Ascending aorta (tissue), 2 donors: ENCODE measurements around the gene MS4A10. TPM values are rescaled to one million over a fixed set of nuclear protein-coding genes. Genes with fewer than 3 reads are reported as not detected.

Source experiments
- DNase-seq, 2 donors: peaks; one replicate each; pipeline ENCODE4 v3.0.0-alpha.2; 2019; ENCODE audit warnings: low spot score in 2 of 2
- H3K27ac ChIP-seq, 2 donors: fragments of 200-600 bp; sonication (generic); one replicate each; pipeline ENCODE4 v1.5.1; 2016 to 2017; ENCODE audit warnings: mild to moderate bottlenecking in 1 of 2
- H3K27me3 ChIP-seq: fragments of 200-600 bp; sonication (generic); one replicate; pipeline ENCODE4 v1.5.1; 2017
- H3K36me3 ChIP-seq, 2 donors: fragments of 200-600 bp; sonication (generic); one replicate each; pipeline ENCODE4 v1.5.1; 2016
- H3K4me1 ChIP-seq, 2 donors: fragments of 200-600 bp; sonication (generic); one replicate each; pipeline ENCODE4 v1.5.1; 2016 to 2017; ENCODE audit warnings: mild to moderate bottlenecking in 1 of 2
- H3K4me3 ChIP-seq, 2 donors: fragments of 200-600 bp; sonication (generic); one replicate each; pipeline ENCODE4 v1.5.1; 2016 to 2017; ENCODE audit warnings: mild to moderate bottlenecking in 1 of 2
- H3K9me3 ChIP-seq, 2 donors: fragments of 200-600 bp; sonication (generic); one replicate each; pipeline ENCODE4 v1.5.1; 2016
- intact Hi-C: fragments of 100-400 bp; cut with DNase I; formaldehyde crosslinking; loops from one replicate; pipeline ENCODE4 v1.15.1; 2023
- total RNA-seq: library from RNA; depleted of rRNA; stranded (reverse); fragments of >200 nt; gene quantifications from one replicate; pipeline ENCODE4 v1.1.0, GENCODE V29; 2016
- TF ChIP-seq, protein P1 (sequence below), 3 experiments: fragments of 200-600 bp in 2 of 3; fragments of 450-650 bp in 1 of 3; sonication (generic) in 2 of 3; IDR thresholded peaks; one replicate each; pipeline ENCODE4 v1.5.1; 2016 to 2019; ENCODE audit warnings: antibody characterized with exemption in 3 of 3, mild to moderate bottlenecking in 1 of 3, moderate library complexity in 1 of 3

MS4A10 gene
- total RNA-seq, 1 donor from 2014 or later, result not detected

DNA sequence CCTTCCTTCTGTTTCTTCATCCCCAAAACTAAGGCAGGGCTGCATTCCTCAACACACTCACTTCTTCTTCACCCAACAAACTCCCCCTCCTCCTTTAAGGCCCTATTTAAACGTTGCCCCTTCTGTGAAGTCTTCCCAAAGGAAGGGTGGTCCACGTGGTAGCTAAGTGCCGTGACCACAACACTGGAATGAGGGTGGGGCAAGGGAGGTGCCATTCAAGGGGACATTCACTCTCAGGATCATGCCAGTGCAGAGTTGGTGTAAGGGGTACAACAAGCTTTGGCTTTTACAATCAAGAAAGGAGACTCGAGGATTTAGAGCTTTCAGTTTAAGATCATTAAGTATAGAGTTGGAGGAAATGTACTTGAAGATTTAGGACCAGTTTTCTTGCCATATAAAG is 8.0 kb upstream of the MS4A10 start:
- no peak overlapping the region for H3K27ac ChIP-seq
- DNase-seq, result no peak
- peaks cover 0 to 3% of the 10 kb centered on the region in 2 donors for H3K4me1 ChIP-seq
- no peaks in the 10 kb centered on the region for H3K27me3 ChIP-seq
- H3K4me3 ChIP-seq, result no peak overlapping the region
- intact Hi-C loops, result loop anchor here (5.0 kb wide), 1 partner anchor 120 kb away; no protein-coding TSS in a partner anchor
- H3K9me3 ChIP-seq, result no peaks in the 10 kb centered on the region
- no peaks in the 10 kb centered on the region for H3K36me3 ChIP-seq
- TF ChIP-seq, protein P1, sequence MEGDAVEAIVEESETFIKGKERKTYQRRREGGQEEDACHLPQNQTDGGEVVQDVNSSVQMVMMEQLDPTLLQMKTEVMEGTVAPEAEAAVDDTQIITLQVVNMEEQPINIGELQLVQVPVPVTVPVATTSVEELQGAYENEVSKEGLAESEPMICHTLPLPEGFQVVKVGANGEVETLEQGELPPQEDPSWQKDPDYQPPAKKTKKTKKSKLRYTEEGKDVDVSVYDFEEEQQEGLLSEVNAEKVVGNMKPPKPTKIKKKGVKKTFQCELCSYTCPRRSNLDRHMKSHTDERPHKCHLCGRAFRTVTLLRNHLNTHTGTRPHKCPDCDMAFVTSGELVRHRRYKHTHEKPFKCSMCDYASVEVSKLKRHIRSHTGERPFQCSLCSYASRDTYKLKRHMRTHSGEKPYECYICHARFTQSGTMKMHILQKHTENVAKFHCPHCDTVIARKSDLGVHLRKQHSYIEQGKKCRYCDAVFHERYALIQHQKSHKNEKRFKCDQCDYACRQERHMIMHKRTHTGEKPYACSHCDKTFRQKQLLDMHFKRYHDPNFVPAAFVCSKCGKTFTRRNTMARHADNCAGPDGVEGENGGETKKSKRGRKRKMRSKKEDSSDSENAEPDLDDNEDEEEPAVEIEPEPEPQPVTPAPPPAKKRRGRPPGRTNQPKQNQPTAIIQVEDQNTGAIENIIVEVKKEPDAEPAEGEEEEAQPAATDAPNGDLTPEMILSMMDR (IDR thresholded peaks at IDR 0.05), result no peak

DNA sequence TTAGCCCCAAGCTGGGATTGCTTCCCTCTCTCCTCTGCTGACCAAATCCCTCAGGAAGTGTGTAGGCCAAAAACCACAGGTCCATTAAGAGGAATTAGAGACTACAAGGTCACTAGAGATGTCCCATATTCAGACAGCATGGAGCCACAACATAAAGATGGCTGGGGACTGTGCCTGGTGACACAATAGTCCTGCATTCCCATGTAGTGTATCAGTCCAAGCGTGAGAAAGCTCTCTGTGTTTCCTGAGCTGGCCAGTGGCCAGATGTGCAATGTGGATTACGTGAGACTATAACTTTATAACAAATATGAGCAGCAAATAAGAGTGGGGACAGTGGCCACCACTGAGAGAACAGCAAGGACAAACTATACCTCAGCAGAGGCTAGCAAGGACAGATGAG is 7.6 kb upstream of the MS4A10 start:
- H3K4me3 ChIP-seq, result no peak overlapping the region
- no peaks in the 10 kb centered on the region for H3K36me3 ChIP-seq
- H3K9me3 ChIP-seq, result no peaks in the 10 kb centered on the region
- no peak overlapping the region for H3K27ac ChIP-seq
- TF ChIP-seq, protein P1 (IDR thresholded peaks at IDR 0.05), result no peak
- DNase-seq, result peak in 1 of 2 donors; percentile 71
- no peaks in the 10 kb centered on the region for H3K27me3 ChIP-seq
- intact Hi-C loops, result loop anchor here (5.0 kb wide), 1 partner anchor 120 kb away; no protein-coding TSS in a partner anchor
- peaks cover 0 to 3% of the 10 kb centered on the region in 2 donors for H3K4me1 ChIP-seq

DNA sequence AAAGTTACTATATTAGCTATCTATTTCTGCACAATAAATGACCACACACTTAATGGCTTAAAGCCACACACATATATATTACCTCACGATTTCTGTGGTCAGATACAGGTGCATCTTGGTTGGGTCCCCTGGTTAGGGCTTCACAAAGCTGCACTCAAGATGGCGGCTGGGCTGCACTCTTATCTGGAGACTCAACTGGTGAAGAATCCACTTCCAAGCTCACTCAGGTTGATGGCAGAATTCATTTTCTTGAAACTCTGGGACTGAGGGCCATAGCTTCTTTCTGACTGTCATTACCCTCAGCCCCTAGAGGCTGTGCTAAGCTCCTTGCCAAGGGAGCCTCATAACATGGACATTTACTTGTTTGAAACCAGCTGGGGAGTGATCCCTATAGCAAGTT is 5.1 kb upstream of the MS4A10 start:
- Histone ChIP-seq H3K27me3 (no peaks in the 10 kb centered on the region), H3K36me3 (no peaks in the 10 kb centered on the region), H3K9me3 (no peaks in the 10 kb centered on the region), H3K27ac (no peak overlapping the region), H3K4me1 (peaks cover 0 to 2% of the 10 kb centered on the region in 2 donors), H3K4me3 (no peak overlapping the region)
- TF ChIP-seq, protein P1 (IDR thresholded peaks at IDR 0.05), result no peak
- DNase-seq, result no peak
- intact Hi-C loops, result no loop called here

DNA sequence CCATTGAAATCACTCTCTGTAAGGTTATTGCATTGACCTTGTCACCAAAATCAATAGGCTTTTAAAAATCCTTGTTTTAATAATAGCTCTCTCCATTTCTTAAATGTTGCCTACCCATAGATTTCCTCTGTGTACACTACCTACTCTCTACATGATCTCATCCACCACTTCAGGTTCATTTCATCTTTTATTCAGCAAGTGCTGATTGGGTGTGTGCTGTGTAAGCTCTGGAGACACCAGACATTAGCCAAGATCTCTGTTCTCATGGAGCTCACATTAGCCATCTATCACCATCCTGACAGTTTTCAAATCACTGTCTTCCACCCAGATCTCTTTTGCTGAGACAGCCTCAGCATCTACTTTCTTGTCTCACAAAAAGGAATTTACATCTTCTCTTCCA is 4.4 kb upstream of the MS4A10 start:
- H3K36me3 ChIP-seq, result no peaks in the 10 kb centered on the region
- H3K9me3 ChIP-seq, result no peaks in the 10 kb centered on the region
- H3K27ac ChIP-seq, result no peak overlapping the region
- TF ChIP-seq, protein P1 (IDR thresholded peaks at IDR 0.05), result no peak
- no peaks in the 10 kb centered on the region for H3K4me1 ChIP-seq
- no peaks in the 10 kb centered on the region for H3K27me3 ChIP-seq
- H3K4me3 ChIP-seq, result no peak overlapping the region
- no peak for DNase-seq
- intact Hi-C loops, result no loop called here

DNA sequence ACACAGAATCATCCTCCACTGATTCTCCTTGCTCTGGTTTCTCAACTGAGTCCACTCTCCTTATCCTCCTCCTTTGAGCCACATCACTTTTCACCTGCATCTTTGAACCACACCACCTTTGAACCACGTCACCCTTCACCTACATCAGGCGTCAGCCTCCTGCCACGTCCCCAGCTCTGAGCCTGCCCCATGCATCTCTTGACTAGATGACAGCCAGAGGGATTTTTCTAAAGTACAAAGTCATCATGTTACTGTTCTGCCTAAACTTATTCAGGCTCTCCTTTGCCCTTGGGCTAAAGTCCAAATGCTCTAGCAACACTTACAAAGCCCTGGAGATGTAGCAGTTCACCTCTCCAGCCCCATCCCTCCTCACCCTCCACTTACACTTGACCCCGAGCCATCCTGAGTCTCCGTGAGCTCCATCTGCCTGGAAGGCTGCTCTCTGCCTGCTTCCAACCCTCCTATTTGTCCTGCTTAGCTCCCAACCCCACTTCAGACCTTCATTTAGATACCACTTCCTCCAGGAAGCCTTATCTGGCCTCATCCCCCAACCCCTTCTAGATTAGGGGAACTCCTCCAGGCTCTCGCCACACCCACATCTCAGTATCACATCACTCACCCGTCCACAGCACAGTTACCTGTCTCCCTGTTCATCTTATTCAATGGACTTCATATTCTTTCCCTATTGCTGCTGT is 3.7 kb upstream of the MS4A10 start:
- Histone ChIP-seq H3K36me3 (no peaks in the 10 kb centered on the region), H3K9me3 (no peaks in the 10 kb centered on the region), H3K27me3 (no peaks in the 10 kb centered on the region), H3K4me3 (no peak overlapping the region), H3K27ac (no peak overlapping the region), H3K4me1 (no peaks in the 10 kb centered on the region)
- intact Hi-C loops, result no loop called here
- TF ChIP-seq, protein P1 (IDR thresholded peaks at IDR 0.05), result no peak
- no peak for DNase-seq
